GM10248 (cell line): ENCODE data around the gene ZNF805.
A peak's percentile ranks its signal among the peaks of the same experiment; 100 is the strongest.
"Not testable (repeated sequence)": the region's sequence is repeated elsewhere in the genome, so short reads cannot be mapped to it uniquely, and the experiment has no call there.

Source experiments
- CTCF ChIA-PET: fragments of 300-600 bp; sonication (Branson Sonifier 250); formaldehyde crosslinking; extraction: SDS; loops from one replicate; lab custom pipeline; 2021; ENCODE audit warnings: antibody characterized with exemption; lab: Yijun Ruan, JAX
- POLR2A ChIA-PET: fragments of 350-650 bp; sonication (Branson Sonifier 250); formaldehyde crosslinking; extraction: SDS; loops from one replicate; lab custom pipeline; 2020; ENCODE audit warnings: antibody characterized with exemption; lab: Yijun Ruan, JAX
- DNase-seq: peaks from one replicate; pipeline ENCODE4 v3.0.0; 2012; ENCODE audit errors: extremely low spot score
- CTCF ChIP-seq: IDR thresholded peaks from 2 replicates; pipeline ENCODE4 v1.5.1; 2012; ENCODE audit warnings: mild to moderate bottlenecking, low read depth; ENCODE audit errors: extremely low read depth, missing control alignments, control extremely low read depth

ZNF805 gene

GRCh38 chr19:57240311-57241090, at the start of gene ZNF805:
TSS of gene ZNF805 (plus strand) at chr19:57240632. CDS start at chr19:57240892, 260 bp downstream.
- peak; percentile 98 for DNase-seq
- CTCF ChIA-PET = no interaction called here
- POLR2A ChIA-PET = no interaction called here
- TF ChIP-seq CTCF = no peak

- CTCF ChIA-PET = interaction anchor here (0.6 kb wide), 1 partner anchor 11 kb away, joined by 3 read pairs; no protein-coding TSS in a partner anchor
- peak; percentile 7 for TF ChIP-seq CTCF
- peak; percentile 93 for DNase-seq
- POLR2A ChIA-PET = no interaction called here
Observed at GRCh38 chr19:57191141-57192076, 49.0 kb upstream of the ZNF805 start, which contains the start of gene ZNF264. TSS of gene ZNF264 (plus strand) at chr19:57191500. CDS start at chr19:57191914, 414 bp downstream.

GRCh38 chr19:57192077-57192420, 48.4 kb upstream of the ZNF805 start:
- TF ChIP-seq CTCF = no peak
- ChIA-PET POLR2A (no interaction called here), CTCF (no interaction called here)
- no peak for DNase-seq

GRCh38 chr19:57192993-57193392, 47.4 kb upstream of the ZNF805 start:
- CTCF ChIA-PET = interaction anchor here (1.2 to 2.1 kb wide), 2 partner anchors 15 to 21 kb away, joined by 4 to 5 read pairs; no protein-coding TSS in a partner anchor
- POLR2A ChIA-PET = no interaction called here
- DNase-seq = no peak
- TF ChIP-seq CTCF = no peak

- POLR2A ChIA-PET, DNase-seq, CTCF ChIA-PET: not testable (repeated sequence)
Observed at GRCh38 chr19:57197874-57198273, 42.6 kb upstream of the ZNF805 start.

- no peak for DNase-seq
- ChIA-PET CTCF (interaction anchor here (1.6 kb wide), 1 partner anchor 11 kb away, joined by 3 read pairs; the partner anchor contains the start of gene ZNF264), POLR2A (no interaction called here)
Observed at GRCh38 chr19:57202160-57202559, 38.3 kb upstream of the ZNF805 start.

More at GRCh38 chr19:57202160-57202559, 38.3 kb upstream of the ZNF805 start:
- TF ChIP-seq CTCF = no peak
